Esophagus squamous epithelium (tissue), 4 donors: ENCODE measurements around the gene PLA2G3.

Experiments used
- CTCF ChIP-seq, 6 experiments: fragments of 450-650 bp in 4 of 6; fragments of 200-600 bp in 2 of 6; sonication (generic) in 2 of 6; IDR thresholded peaks; one replicate each; pipeline ENCODE4 v1.5.1; 2016 to 2019; ENCODE audit warnings: antibody characterized with exemption in 6 of 6, mild to moderate bottlenecking in 4 of 6, moderate library complexity in 4 of 6
- POLR2A ChIP-seq, 4 donors: fragments of 450-650 bp; IDR thresholded peaks; one replicate each; pipeline ENCODE4 v1.6.1; 2017; ENCODE audit warnings: antibody characterized with exemption in 4 of 4, mild to moderate bottlenecking in 4 of 4, moderate library complexity in 3 of 4

DNA sequence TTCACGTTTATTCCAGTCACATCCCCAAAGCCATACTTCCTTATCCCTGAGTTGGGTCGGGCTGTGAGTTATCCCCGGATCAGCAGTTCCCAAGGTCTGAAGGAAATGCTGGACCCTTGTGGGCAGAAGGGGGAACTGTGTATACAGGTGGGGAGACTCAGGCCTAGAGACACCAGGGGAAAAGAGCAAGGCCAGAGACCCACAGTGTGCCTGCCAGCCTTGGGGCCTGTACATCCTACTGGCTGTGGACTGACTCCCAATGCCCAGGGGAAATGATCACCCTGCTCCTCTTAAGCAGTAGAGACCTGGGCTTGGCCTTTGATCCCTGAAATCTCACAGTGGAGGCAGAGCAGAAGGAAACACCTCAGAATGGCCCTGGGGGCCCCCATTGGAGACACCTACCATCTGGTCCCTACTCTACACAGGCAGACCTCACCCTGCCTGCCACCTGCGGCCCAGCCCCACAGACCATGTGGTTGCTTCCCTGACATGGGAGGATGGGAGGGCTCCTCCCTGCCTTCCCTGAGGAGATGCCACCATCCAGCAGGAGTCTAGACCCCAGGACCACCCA lies 34.2 kb downstream of the PLA2G3 start:
- TF ChIP-seq POLR2A (IDR thresholded peaks at IDR 0.05) (no peak), CTCF (IDR thresholded peaks at IDR 0.05) (no peak)
